GM19438 (cell line): Measurements from ENCODE around the gene DENND5A.
"Not testable (repeated sequence)": the region's sequence is repeated elsewhere in the genome, so short reads cannot be mapped to it uniquely, and the experiment has no call there.

Source experiments
- ATAC-seq: cut with Tn5 transposase; IDR thresholded peaks from one replicate; pipeline ENCODE4 v1.9.1; 2021; ENCODE audit warnings: low read depth; ENCODE audit not compliant: unreplicated experiment

Gene DENND5A

DNA sequence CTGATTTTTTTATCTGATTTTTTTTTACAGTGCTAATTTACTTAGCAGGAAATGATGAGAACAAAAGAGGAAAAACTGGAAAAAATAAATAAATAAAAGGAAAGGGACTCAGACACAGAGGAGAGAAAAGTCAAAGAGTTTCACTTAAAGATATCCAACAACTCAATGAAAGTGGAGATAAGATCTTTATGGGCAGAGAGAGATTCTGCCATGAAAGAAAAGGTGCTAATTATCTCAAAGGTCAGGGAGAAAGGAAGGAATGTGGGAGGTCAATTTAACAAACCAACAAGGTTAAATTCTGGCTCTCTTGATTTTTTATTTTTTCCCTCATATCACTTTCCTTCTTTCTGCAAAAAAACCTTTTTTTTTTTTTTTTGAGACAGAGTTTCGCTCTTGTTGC is 86.0 kb downstream of the DENND5A start:
- no peak for ATAC-seq

DNA sequence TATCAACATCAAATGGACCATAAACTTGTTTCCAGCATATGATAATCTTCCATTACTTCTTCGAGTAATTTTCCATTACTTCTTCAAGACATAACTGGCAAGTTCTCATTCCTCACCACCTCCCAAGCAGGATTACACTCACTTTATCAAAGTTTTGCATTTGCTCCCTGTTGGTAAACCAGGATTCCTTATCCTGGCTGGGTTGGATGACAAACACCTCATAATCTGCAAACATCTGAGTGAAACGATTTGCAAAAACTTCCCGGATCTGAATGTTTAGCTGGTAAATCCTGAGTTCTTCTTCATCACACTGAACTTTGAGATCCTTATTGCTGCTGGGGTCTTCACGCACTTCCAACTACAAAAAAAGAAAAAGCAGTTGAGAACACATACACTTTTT is 86.4 kb downstream of the DENND5A start:
- ATAC-seq = no peak

DNA sequence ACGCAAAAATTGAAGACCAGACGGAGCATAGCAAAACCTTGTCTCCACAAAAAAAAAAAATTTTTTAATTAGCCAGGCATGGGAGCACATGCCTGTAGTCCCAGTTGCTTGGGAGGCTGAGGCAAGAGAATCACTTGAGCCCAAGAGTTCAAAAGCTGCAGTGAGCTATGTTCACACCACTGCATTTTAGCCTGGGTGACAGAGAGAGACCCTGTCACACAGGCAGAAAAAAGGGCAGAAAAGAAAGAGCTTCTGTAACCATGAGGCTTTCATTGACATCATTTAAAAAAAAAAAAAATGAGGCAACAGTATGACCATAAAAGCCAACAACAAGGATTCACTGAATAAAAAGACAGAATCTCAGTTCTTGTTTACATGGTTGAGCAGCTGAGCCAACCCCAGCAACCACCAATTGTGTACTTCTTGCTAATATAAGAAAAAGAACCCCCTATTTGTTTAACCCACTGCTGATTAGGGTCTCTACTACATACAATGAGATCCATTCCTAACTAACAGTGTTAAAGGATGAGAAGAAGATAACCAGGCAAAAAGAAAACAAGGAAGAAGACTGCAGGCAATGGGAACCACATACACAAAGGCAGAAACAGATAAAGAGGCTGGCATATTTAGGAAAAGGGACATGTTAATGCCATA is 87.6 kb downstream of the DENND5A start:
- no peak for ATAC-seq

DNA sequence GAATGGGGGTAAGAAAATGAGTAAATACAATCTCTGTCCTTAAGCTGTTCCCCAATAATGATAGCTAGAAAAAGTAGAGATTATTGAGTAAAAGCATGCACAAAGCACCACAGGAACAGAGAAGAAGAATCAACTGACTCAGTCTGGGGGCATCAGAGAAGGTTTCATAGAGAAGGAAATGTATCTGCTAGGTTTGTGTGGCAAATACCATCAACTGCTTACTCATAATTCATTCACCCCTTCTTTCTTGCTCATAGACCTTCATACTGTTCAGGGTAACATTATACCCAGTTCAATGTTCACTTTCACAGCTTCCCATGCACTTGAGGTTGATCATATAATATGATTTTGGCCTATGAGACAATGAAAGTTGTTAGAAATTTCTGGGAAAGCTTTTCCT is 88.6 kb downstream of the DENND5A start:
- no peak for ATAC-seq

DNA sequence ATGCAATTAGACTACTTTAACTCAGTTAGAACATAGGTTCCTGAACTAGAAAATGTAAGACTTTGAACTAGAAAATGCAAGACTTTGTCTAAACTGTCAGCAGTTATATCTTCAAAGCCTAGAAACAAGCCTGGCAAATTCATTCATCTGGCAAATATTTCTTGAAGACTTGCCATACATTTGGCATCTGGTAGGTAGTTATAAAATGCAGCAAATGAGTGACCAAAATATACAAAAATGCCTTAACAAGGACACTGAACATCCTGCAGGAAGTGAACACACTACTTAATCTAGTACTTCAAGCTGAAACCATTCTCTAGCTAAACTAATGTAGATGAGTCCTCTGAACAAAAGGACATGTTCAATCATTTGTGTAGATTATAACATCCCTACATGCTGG is 89.0 kb downstream of the DENND5A start:
- ATAC-seq = no peak

DNA sequence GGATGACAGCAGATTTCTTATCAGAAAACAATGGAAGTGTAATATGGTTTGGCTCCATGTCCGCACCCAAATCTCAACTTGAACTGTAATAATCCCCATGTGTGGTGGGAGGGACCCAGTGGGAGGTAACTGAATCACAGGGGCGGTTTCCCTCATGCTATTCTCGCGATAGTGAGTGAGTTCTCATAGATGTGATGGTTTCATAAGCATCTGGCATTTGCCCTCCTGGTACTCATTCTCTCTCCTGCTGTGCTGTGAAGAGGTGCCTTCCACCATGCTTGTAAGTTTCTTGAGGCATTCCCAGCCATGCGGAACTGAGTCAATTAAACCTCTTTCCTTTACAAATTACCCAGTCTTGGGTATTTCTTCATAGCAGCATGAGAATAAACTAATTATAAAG is 92.8 kb downstream of the DENND5A start:
- no peak for ATAC-seq

DNA sequence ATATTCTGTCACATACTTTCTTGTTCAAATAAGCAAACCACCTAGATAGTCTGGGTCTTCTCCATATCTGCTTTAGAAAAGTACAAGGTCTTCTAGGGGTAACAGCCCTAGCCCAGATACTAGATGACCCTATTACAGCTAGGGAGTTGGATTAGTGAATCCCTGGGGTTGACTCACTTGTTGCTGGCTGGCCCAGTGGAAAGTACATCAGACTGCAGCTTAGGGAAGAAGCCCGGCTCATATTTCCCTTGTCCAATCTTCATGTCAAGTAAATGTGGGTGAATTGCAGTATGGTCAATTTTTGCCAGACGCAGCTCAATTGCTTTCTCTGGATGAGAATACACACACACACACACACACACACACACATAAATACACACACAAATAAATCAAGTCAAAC is 94.7 kb downstream of the DENND5A start:
- no peak for ATAC-seq

DNA sequence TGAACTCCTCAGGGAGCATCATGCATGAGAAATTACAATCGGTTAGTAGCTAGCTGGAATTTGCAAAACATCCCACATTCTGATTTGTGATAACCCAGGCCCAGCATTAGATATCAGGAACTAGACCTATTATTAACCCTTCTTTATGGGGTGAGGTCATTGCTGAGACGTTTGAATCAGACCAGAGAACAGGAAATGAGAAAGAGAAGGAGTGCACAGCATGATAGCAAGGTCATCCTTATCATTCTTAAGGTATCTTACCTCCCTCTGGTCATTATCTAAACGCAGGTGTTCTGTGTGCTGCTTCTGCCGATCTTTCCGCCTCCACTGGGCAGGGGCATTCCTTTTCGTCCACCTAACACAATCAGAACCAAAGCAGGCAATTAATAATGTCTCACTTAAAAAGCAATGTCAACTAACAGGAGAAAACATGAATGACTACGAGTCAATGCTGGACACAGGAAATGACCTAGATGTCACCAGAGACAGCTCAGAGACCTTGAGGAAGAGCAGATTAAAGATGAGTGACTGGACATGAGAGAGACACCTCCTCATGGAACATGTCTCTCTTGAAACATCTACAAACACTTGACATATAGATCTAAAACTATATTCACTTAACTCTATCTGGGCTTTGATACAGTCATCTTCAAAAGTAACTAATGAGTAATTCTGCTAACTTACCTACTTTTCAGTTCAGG is 95.4 kb downstream of the DENND5A start:
- ATAC-seq = no peak

DNA sequence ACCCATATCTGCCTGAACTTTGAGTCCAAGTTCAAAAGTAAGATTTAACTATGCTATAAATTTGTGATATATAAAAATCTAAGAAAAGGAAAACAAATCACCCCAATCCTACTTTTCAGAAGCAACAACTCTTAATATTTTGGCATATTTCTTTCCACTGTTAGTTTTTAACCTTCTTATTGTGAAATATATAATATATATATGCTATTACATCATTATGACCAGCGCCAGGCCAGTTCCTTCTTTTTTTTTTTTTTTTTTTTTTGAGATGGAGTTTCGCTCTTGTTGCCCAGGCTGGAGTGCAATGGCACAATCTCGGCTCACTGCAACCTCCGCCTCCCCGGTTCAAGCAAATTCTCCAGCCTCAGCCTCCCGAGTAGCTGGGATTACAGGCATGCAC is 103.2 kb downstream of the DENND5A start:
- ATAC-seq = not testable (repeated sequence)

DNA sequence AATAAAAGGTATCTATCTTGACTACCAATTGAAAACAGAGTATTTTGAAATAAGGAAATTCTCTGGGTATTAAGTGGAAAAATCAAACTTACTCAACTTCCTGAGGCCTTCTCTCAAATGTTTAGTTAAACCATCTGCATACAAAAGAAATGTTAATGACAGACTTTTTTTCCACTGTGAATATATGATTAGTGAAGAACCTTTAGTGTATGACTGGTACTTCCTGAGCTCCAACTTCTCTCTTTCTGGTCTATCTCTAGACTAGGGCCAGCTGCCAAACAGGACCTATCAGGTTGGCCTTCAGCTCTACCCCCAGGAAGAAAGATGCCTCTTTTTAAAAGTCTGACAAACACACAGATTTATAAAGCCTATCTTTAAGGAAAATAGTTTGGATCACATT is 105.0 kb downstream of the DENND5A start:
- no peak for ATAC-seq

DNA sequence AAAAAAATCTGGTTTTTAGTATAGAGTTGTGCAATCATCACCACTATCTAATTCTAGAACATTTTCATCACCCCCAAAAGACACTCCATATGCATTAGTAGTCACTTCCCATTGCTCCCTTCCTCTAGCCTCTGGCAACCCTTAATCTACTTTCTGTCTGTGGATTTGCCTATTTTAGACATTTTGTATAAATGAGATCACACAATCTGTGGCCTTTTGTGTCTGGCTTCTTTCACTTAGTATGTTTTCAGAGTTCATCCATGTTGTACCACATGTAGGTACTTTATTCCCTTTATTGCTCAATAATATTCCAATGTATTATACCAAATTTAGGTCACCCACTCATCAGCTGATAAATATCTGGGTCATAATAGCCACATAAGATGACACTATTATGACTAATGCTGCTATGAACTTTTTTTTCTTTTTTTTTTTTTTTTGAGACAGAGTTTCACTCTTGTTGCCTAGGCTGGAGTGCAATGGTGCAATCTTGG is 106.2 kb downstream of the DENND5A start:
- ATAC-seq = no peak

DNA sequence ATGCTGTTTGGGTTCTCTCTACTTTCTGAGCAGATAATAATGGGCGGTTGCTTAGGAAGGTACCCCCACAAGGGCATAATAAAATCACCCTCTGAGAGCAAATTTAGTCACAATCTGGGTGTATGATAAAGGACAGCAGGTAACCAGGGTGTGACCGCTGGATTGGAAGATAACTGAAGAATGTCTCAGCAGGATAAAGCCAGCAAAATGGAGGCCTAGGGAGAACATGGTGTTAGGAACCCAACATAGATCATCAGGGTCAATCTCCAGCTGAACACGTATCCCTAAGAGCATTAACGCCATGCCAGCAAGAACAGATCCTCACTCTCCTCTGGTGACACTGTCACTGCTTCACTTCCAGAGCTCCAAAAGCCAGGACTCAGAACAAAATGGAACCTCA is 109.2 kb downstream of the DENND5A start:
- no peak for ATAC-seq

DNA sequence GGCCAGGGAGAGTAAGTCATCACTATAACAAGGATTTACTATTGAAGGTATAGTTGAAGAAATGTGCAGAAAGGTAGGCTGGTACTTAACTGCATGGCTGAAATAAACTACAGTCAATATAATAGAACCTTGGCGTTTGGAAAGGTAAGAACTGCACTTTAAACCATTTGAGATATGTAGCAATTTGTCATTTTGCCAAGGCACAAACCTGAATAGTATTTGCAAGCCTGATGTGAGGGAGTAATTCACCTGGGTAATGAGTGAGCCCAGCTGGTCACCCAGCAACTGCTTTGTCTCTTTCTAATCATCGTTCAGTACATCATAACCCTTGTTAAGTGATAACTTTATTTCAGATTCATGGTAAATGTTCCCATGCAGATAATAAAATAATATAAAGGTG is 111.5 kb downstream of the DENND5A start:
- ATAC-seq = no peak

DNA sequence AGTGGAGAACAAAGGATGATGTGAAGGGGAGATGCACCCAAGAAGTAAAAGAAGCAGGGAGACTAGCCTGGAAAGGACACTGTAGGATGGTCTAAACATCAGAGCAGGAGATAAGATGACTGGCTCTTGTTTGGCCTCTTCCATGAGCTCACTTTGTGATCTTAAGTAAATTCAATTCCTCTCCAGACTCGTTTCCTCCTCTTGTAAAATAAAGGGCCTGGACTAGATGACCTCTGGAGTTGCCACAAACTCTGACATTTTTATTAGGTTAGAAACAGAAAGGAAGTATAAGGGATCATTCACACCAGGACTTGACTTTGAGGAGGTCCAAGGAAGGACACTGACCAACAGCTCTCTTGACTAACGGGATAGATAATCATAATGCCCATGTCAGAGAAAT is 113.5 kb downstream of the DENND5A start:
- ATAC-seq = no peak

DNA sequence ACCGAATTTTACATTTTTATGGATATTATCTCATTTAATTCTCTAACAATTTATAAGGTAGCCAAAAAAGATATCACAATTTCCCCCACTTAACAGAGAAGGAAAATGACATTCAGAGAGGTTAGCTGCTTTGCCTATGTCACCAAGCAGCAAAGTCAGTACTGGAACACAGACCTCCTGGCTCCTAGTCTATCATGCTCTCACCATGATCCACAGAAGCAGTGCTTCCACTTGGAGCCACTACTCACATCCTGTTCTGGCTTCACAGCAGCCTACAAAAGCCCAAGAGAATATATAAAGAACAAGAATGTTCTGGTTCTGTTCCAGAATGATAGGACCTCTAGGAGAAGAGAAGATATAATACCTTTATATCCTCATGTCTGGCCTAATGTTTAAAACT is 114.2 kb downstream of the DENND5A start:
- ATAC-seq = no peak

DNA sequence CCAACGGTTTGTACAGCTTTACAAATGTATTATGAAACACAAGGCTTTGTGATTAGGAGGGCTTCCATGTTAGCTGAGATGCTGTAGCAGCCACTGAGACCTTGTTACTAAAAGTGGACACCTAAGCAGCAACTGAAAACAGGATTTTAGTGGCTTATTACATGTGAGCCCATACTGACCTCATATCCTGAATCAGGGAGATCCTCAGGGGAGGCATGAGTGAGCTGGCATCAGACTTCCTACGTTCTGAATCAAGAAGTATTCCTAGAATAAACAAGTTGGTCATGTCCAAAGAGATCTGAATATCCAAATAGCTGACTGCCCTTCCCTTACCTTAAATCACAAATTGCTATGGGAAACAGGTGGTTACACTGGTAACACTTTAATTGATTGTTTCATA is 114.6 kb downstream of the DENND5A start:
- no peak for ATAC-seq

DNA sequence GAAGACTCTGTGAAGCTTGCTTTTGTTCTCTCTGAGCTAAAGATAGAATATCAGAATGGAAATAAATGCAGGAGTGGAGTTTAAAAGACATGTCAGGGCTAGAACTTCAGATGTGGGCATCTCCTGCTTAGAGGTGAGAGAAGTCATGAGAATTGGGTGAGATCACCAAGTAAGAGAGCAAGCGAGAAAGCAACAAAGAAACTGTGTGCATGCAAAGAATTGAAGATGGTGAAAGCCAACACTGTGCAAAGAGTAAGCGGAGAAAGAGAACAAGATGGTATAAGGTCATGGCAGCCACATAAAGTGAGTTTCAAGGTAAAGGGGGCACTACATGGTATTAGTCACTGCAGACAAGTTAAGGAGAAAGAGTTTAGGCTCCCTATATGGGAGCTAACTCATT is 116.4 kb downstream of the DENND5A start:
- ATAC-seq = no peak

DNA sequence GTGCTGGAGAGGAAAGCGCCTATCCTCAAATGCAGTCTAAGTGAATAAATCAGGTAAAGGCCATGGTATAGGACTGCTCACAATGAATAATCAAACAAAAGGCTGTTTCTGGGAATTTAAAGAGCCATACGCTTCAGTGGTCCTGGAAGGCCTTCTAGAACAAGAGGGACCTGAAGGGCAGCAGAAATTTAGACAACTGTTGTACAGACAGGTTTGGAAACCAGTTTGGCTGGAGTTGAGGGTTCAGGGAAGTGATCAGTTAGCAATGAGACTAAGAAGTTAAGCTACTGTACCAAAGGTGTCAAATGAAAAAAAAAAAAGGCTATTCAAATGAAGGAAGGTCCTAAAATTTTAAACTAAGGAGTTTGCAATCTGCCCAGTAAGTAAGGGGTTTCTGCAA is 117.1 kb downstream of the DENND5A start:
- no peak for ATAC-seq

DNA sequence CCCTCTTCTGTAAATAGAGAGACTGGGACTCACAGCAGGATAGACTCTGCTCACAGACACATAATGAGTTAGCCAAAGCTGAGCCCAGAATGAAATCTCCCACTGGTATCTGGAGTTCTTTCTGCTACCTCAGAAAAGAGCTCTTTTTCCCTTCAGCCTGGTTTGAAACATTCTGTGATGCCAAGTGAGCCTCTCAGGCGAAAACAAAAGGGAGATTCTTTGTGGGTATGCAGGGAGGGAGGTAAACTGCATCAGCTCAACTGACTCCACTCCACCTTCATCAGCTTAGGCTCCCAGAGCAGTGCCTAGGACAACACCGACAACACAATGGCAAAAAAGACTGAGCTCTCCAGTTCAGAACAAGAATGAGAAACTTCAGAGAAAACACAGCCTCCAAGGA is 118.7 kb downstream of the DENND5A start:
- ATAC-seq = no peak

DNA sequence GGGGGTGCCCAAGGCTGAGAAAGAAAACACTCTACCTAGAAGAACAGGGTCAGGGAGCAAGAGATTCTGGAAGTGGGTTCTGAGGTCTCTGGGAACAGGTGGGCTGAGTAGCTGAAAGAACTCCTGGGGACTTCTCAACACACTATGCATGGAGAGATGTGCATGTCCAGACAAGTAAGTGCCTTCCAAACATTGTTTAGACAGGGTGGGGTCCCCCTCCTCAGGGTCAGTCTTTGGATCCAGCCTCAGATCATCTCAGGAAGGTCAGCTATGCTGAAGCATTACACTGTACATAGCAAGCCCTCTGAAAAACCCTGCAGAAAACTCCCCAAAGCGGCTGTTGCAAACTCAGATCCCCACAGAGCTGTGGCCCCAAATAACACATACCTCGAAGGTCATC is 119.9 kb downstream of the DENND5A start:
- ATAC-seq = no peak

DNA sequence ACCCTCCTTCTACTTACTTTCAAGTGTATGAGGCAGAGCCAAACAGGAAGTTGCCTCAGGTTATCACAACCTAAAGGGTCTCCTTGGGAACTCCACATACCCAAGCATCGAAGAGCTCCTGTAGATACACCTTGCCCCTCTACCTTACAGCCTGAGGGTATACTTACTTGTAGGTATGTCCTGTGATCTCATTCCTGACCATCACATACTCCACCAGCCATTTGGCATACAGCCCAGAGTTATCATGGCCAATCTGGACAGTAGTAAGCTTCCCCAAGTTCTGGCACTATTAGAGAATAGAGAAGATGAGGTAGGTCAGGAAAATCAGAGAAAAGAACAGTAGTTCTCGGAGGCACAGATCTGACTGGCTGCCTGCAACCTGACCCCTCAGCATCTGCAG is 120.3 kb downstream of the DENND5A start:
- no peak for ATAC-seq

DNA sequence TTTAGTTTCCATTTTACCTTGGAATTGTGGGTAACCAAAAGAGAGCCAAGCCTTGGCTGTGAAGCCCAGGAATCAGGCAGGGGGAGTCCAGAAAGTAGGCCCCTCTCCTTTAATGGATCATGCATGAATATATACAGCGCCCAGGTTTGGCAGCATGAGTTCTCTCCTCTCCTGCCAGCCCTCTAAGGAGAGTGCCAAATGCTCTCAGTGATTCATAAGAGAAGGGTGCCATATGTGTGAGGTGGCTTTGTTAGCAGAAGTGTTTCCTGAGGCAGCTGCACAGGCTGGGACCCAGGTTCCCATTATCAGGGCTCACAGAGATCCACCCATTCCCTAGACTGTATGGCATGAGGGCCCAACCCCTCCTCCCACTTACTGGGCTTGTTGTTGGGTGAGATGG is 121.4 kb downstream of the DENND5A start:
- ATAC-seq = no peak
